GM19397 (cell line): ENCODE data around the gene LRRC36.
A peak's percentile ranks its signal among the peaks of the same experiment; 100 is the strongest.
"Not testable (repeated sequence)": the region's sequence is repeated elsewhere in the genome, so short reads cannot be mapped to it uniquely, and the experiment has no call there.

Experiments used
- ATAC-seq: cut with Tn5 transposase; IDR thresholded peaks from one replicate; pipeline ENCODE4 v1.9.1; 2021; ENCODE audit warnings: mild to moderate bottlenecking, moderate library complexity; ENCODE audit not compliant: unreplicated experiment

LRRC36 gene

GRCh38 chr16:67399749-67400704 is 73.4 kb downstream of the LRRC36 start:
- no peak for ATAC-seq

GRCh38 chr16:67400901-67401300 is 74.3 kb downstream of the LRRC36 start:
- no peak for ATAC-seq

- no peak for ATAC-seq
Observed at GRCh38 chr16:67403976-67404555, 77.5 kb downstream of the LRRC36 start.

GRCh38 chr16:67404740-67405226 is 78.2 kb downstream of the LRRC36 start:
- no peak for ATAC-seq

- no peak for ATAC-seq
Observed at GRCh38 chr16:67405336-67405735, 78.7 kb downstream of the LRRC36 start.

GRCh38 chr16:67406111-67406971 is 79.7 kb downstream of the LRRC36 start:
- ATAC-seq, result no peak

GRCh38 chr16:67407176-67407787 is 80.7 kb downstream of the LRRC36 start:
- ATAC-seq, result no peak

GRCh38 chr16:67407788-67408452 is 81.3 kb downstream of the LRRC36 start:
- no peak for ATAC-seq

GRCh38 chr16:67409631-67410030 is 83.0 kb downstream of the LRRC36 start:
- ATAC-seq, result no peak

- no peak for ATAC-seq
Observed at GRCh38 chr16:67411339-67411738, 84.7 kb downstream of the LRRC36 start.

GRCh38 chr16:67412294-67412693 is 85.7 kb downstream of the LRRC36 start:
- ATAC-seq, result no peak

- no peak for ATAC-seq
Observed at GRCh38 chr16:67413978-67414911, 87.6 kb downstream of the LRRC36 start.

- ATAC-seq, result not testable (repeated sequence)
Observed at GRCh38 chr16:67415421-67415820, 88.8 kb downstream of the LRRC36 start.

- peak; percentile 62 for ATAC-seq
Observed at GRCh38 chr16:67415872-67416793, 89.5 kb downstream of the LRRC36 start, which contains the start of gene ZDHHC1. TSS of gene ZDHHC1 (minus strand) at chr16:67416477. CDS start at chr16:67407775, 8,702 bp downstream.

- ATAC-seq, result no peak
Observed at GRCh38 chr16:67417333-67418061, 90.9 kb downstream of the LRRC36 start.

GRCh38 chr16:67419502-67419901 is 92.9 kb downstream of the LRRC36 start:
- no peak for ATAC-seq

GRCh38 chr16:67419931-67420330 is 93.3 kb downstream of the LRRC36 start:
- no peak for ATAC-seq
